Activated naive CD8-positive, alpha-beta T cell treated with anti-CD3 and anti-CD28 coated beads, Interleukin-2, amount 50 U/mL, for 16 hours (primary cell): Measurements from ENCODE around the gene MELK.

ENCODE experiments used
- DNase-seq: peaks from one replicate; pipeline ENCODE4 v3.0.0-alpha.2; 2020; ENCODE audit warnings: low read depth, low spot score

Gene MELK

DNA sequence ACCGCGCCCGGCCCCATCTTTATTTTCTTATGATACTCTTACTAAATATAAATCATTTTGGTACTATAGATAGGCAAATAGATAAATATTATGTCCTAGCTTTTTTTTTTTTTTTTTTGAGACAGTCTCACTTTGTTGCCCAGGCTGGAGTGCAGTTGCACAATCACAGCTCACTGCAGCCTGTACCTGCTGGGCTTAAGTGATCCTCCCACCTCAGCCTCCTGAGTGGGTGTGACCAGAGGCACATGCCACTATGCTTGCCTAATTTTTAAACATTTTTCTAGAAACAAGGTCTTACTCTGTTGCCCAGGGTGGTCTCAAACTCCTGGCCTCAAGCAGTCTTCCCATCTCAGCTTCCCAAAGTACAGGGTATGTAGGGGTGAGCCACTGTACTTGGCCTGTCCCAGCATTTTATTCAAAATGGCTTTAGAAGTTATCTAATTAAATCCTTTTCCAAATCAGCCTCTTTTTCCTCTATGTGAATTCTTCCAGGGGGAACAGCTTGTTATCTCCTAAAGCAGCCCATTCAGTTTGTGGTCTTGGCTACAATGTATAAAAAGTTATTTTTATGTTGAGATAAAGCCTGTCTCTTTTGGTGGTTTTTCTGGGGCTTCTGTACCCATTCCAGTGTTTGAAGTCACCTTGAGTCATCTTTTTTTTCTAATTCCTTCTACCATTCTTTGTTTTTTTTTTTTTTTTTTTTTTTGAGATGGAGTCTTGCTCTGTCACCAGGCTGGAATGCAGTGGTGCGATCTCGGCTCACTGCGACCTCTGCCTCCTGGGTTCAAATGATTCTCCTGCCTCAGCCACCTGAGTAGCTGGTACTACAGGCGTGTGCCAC lies 12.1 kb downstream of the MELK start:
- DNase-seq, result no peak

- DNase-seq, result no peak
Observed at GRCh38 chr9:36590231-36590630, 17.5 kb downstream of the MELK start.

DNA sequence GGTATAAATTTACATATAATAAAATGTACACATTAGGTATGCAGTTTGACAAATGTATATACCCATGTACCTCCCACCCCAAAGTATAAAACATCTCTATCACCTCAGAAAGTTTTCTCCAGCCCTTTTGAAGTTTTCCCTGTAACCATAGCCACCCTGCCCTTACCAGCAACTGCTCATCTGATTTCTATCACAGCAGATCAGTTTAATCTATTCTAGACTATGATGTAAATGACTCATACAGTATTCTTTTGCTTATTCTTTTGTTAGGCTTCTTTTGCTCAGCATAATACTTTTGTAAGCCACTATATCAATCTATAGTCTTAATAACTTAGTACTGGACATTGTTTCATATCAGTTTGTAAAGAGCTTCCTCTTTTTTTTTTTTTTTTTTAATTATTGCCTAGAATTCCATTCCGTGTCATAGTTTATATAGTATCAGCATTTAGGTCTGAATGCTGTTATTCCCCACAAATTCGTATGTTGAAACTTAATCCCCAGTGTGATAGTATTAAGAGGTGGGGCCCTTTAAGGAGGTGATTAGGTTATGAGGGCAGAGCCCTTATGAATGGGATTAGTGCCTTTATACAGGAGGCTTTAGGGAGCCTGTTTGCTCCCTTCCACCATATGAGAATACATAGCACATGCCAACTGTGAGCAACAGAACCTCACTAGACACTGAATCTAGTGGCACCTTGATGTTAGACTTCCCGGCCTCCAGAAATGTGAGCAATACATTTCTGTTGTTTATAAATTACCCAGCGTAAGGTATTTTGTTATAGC lies 20.3 kb downstream of the MELK start:
- DNase-seq, result no peak

DNA sequence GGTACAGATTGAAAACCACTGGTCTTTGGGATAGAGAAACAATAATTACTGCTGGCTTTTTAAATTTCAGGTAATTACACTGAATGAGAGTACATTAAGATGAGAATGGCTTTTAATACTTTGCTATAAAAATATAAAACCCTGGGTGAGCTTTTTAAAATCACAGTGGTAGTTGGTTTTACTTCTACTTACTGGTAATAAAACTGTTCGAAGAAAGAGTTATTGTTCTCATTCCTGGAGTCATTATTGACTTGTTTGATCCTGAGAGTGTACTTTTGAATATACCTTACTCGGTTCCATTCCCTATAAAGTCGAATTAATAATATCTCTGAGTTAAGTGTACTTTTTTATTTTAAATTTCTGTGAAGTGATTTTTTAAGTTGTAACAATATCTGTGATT lies 21.5 kb downstream of the MELK start:
- DNase-seq, result no peak

GRCh38 chr9:36597412-36598178 lies 24.9 kb downstream of the MELK start:
- no peak for DNase-seq

- DNase-seq, result no peak
Observed at GRCh38 chr9:36598273-36598672, 25.6 kb downstream of the MELK start.

DNA sequence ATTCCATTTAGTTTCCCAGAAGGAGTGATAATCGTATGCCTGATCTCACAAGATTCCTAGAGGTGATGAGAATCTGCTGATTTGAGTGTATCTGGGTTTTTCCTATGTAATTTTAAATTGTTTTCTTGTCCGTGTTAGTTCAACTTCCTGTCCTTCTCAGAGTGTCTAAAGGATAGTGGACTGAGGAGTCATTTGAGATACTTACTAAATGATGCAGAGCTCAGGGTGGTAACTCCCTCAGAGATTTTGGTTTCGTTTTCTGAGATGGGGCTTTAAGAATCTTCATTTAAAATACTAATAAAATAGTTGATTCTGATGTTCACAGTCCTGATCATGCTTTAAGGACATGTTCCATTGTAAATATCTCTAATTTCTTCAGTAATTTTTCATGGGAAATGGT lies 30.3 kb downstream of the MELK start:
- no peak for DNase-seq

DNA sequence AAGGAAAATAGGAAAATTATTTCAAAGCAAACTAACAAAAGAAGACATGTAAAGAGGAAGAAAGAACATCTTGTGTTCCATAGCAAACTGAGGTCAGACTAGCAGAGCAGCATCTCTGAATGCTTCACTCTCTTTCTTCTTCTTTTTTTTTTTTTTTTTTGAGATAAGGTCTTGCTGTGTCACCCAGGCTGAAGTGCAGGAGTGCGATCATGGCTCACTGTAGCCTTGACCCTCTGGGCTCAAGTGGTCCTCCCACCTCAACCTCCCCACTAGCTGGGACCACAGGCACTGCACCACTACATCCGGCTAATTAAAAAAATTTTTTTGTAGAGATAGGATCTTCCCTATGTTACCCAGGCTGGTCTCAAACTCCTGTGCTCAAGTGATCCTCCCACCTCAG lies 36.6 kb downstream of the MELK start:
- DNase-seq, result no peak

DNA sequence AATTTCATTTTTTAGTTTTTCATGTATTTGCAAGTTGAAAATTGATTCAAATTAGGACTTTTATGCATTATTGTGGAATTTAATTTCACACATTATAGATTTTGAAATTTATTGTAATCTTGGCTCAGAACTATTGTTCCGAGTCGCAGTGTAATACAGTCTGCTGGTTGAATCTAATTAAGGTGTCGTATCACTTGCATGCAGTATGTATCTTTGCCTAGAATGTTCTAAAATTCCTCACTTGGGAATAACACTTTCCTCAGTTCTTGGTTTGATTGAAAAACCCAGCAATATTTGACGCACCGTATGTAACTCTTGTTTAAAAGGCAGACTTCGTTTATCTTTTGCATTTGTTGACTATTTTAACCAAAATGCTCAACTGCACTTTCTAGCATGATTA lies 49.4 kb downstream of the MELK start:
- no peak for DNase-seq

- no peak for DNase-seq
Observed at GRCh38 chr9:36623280-36623679, 50.6 kb downstream of the MELK start.

GRCh38 chr9:36625006-36625615 lies 52.4 kb downstream of the MELK start:
- no peak for DNase-seq

DNA sequence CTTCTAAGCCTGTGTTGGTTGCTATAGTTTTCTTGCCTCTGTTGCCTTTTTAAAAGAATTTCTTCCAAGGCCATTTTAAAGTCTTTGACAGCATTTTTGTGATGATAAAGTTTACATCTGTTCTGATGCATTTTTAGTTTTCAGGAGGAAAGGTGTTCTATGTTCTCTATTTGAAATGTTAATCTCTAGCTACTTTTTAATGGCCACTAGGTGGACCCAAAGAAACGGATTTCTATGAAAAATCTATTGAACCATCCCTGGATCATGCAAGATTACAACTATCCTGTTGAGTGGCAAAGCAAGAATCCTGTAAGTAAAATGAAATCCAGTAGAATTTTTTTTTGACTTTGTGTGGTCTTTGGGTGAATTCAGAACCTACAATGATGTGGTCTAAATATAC lies 60.2 kb downstream of the MELK start:
- DNase-seq, result no peak

DNA sequence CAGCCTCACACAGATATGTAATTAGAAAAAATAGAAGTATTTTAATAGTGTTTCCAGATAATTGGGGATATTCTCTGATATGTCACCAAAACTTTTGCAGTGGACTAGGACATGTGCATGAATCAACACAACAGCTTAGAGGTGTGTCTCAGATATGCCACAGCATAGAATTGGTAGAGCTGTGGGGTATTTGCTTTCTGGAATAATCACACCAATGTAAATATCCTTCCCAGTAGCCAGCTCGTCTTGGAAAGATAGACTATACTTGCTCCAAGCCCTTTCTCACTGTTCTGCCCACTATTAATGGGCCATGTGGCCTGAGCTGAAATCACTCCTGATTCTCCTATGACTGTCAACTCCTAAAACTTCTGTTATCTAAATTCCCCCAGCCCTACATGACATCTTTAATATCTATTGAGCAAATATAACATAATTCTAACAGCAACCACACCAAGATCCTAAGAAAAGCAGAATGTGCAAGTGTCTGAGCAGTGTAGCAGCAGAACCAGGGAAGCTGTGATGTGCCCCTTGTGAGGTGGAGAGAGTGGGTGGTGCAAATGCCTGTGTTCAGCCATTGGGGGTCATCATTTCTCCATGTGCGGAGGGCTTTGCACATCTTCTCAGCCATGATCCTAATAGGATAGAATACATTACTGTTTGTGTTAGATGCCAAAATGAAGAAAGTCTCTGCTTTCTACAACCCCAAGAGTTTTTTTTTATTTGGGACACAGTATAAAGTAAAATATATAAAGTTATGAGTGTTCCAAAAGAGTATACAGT lies 65.0 kb downstream of the MELK start:
- no peak for DNase-seq

GRCh38 chr9:36640771-36641381 lies 68.2 kb downstream of the MELK start:
- DNase-seq, result no peak

DNA sequence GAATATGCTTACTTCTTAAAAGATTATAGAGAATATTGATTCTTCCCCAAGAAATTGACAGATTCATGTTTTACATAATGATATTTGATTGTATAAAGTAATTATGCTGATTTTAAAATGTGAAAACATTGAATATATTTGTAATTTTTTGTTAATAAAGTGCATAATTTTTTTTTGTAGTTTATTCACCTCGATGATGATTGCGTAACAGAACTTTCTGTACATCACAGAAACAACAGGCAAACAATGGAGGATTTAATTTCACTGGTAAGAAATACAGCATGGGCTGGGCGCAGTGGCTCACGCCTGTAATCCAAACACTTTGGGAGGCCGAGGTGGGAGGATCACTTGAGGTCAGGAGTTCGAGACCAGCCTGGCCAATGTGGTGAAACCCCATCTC lies 70.1 kb downstream of the MELK start:
- DNase-seq, result no peak

- DNase-seq, result no peak
Observed at GRCh38 chr9:36656842-36657241, 84.1 kb downstream of the MELK start.

DNA sequence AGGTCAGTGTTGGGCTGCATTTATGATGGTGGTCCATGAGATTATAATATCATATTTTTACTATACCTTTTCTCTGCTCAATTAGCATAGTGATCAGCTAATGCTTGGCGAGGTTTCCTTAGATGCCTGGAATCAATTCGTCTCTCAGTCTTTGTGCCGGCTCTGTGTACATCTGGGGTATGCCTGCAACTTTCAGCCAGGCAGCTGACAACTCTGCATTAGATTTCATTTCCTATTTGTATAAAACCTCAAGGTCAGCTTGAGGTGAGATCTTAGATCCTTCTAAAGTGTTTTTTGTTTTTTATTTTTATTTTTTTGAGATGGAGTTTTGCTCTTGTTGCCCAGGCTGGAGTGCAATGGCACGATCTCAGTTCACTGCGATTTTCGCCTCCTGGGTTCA lies 86.8 kb downstream of the MELK start:
- no peak for DNase-seq

GRCh38 chr9:36664806-36665205 lies 92.1 kb downstream of the MELK start:
- DNase-seq, result no peak

- no peak for DNase-seq
Observed at GRCh38 chr9:36665387-36665786, 92.7 kb downstream of the MELK start.

GRCh38 chr9:36665921-36666431 lies 93.3 kb downstream of the MELK start:
- DNase-seq, result no peak
